ENCODE data around the gene WASHC4.
A peak's percentile ranks its signal among the peaks of the same experiment; 100 is the strongest.
"Not testable (repeated sequence)": the region's sequence is repeated elsewhere in the genome, so short reads cannot be mapped to it uniquely, and the experiment has no call there.

The WASHC4 gene

GRCh38 chr12:105083031-105083430, 24.5 kb upstream of the WASHC4 start:
- peaks cover 16% of the 10 kb centered on the region for H3K4me1 Mint-ChIP-seq (ENCODE audit: low read depth)
- H3K36me3 Mint-ChIP-seq (ENCODE audit: low read depth) = no peaks in the 10 kb centered on the region
- H3K4me3 Mint-ChIP-seq = no peak overlapping the region
- no peak overlapping the region for H3K27ac Mint-ChIP-seq
- H3K27me3 Mint-ChIP-seq = peaks cover 13% of the 10 kb centered on the region
- intact Hi-C loops (cut with micrococcal nuclease) = no loop called here
- no peaks in the 10 kb centered on the region for H3K9me3 Mint-ChIP-seq

- Mint-ChIP-seq H3K4me3 (peak overlapping the region; percentile 75), H3K27me3 (peaks cover 13% of the 10 kb centered on the region), H3K36me3 (ENCODE audit: low read depth) (no peaks in the 10 kb centered on the region), H3K27ac (peak overlapping the region; percentile 78), H3K4me1 (ENCODE audit: low read depth) (peaks cover 16% of the 10 kb centered on the region), H3K9me3 (no peaks in the 10 kb centered on the region)
- intact Hi-C loops (cut with micrococcal nuclease) = loop anchor here (1.0 kb wide), 1 partner anchor 24 kb away; the partner anchor contains the start of gene WASHC4
Observed at GRCh38 chr12:105083551-105084105, 23.9 kb upstream of the WASHC4 start.

GRCh38 chr12:105084251-105085250, 23.0 kb upstream of the WASHC4 start, which contains the start of gene ALDH1L2:
TSS of gene ALDH1L2 (minus strand) at chr12:105084458. CDS start at chr12:105084436, 22 bp downstream.
- intact Hi-C loops (cut with micrococcal nuclease) = loop anchor here (1.0 kb wide), 1 partner anchor 23 kb away; the partner anchor contains the start of gene WASHC4
- H3K4me1 Mint-ChIP-seq (ENCODE audit: low read depth) = peaks cover 16% of the 10 kb centered on the region
- peaks cover 13% of the 10 kb centered on the region for H3K27me3 Mint-ChIP-seq
- peak within 1 kb of the TSS; percentile 75 for H3K4me3 Mint-ChIP-seq
- H3K36me3 Mint-ChIP-seq (ENCODE audit: low read depth) = no peaks in the 10 kb centered on the region
- H3K9me3 Mint-ChIP-seq = no peaks in the 10 kb centered on the region
- H3K27ac Mint-ChIP-seq = peak within 1 kb of the TSS; percentile 78

- Mint-ChIP-seq H3K27me3 (peaks cover 15% of the 10 kb centered on the region), H3K27ac (no peak overlapping the region), H3K4me3 (no peak overlapping the region)
Observed at GRCh38 chr12:105085501-105085900, 22.0 kb upstream of the WASHC4 start.

GRCh38 chr12:105089817-105090216, 17.7 kb upstream of the WASHC4 start:
- H3K4me3 Mint-ChIP-seq = no peak overlapping the region
- H3K27me3 Mint-ChIP-seq = peaks cover 29% of the 10 kb centered on the region
- no peaks in the 10 kb centered on the region for H3K4me1 Mint-ChIP-seq (ENCODE audit: low read depth)
- intact Hi-C loops (cut with micrococcal nuclease) = no loop called here
- peaks cover 3% of the 10 kb centered on the region for H3K9me3 Mint-ChIP-seq
- no peak overlapping the region for H3K27ac Mint-ChIP-seq
- no peaks in the 10 kb centered on the region for H3K36me3 Mint-ChIP-seq (ENCODE audit: low read depth)

More at GRCh38 chr12:105085501-105085900, 22.0 kb upstream of the WASHC4 start:
- no peaks in the 10 kb centered on the region for H3K36me3 Mint-ChIP-seq (ENCODE audit: low read depth)
- no peaks in the 10 kb centered on the region for H3K9me3 Mint-ChIP-seq
- intact Hi-C loops (cut with micrococcal nuclease) = no loop called here
- peaks cover 16% of the 10 kb centered on the region for H3K4me1 Mint-ChIP-seq (ENCODE audit: low read depth)

GRCh38 chr12:105090361-105090760, 17.2 kb upstream of the WASHC4 start:
- H3K27ac Mint-ChIP-seq = no peak overlapping the region
- H3K4me1 Mint-ChIP-seq (ENCODE audit: low read depth) = no peaks in the 10 kb centered on the region
- H3K4me3 Mint-ChIP-seq = no peak overlapping the region
- H3K9me3 Mint-ChIP-seq = peaks cover 8% of the 10 kb centered on the region
- intact Hi-C loops (cut with micrococcal nuclease) = no loop called here
- peaks cover 27% of the 10 kb centered on the region for H3K27me3 Mint-ChIP-seq
- no peaks in the 10 kb centered on the region for H3K36me3 Mint-ChIP-seq (ENCODE audit: low read depth)

GRCh38 chr12:105091476-105092206, 15.9 kb upstream of the WASHC4 start:
- H3K27ac Mint-ChIP-seq = no peak overlapping the region
- intact Hi-C loops (cut with micrococcal nuclease) = no loop called here
- peaks cover 23% of the 10 kb centered on the region for H3K27me3 Mint-ChIP-seq
- H3K4me3 Mint-ChIP-seq = no peak overlapping the region
- H3K36me3 Mint-ChIP-seq (ENCODE audit: low read depth) = no peaks in the 10 kb centered on the region
- H3K4me1 Mint-ChIP-seq (ENCODE audit: low read depth) = no peaks in the 10 kb centered on the region
- H3K9me3 Mint-ChIP-seq = peaks cover 21% of the 10 kb centered on the region

GRCh38 chr12:105092336-105092735, 15.2 kb upstream of the WASHC4 start:
- H3K27me3 Mint-ChIP-seq = peaks cover 23% of the 10 kb centered on the region
- no peaks in the 10 kb centered on the region for H3K4me1 Mint-ChIP-seq (ENCODE audit: low read depth)
- H3K27ac Mint-ChIP-seq = no peak overlapping the region
- intact Hi-C loops (cut with micrococcal nuclease) = no loop called here
- H3K36me3 Mint-ChIP-seq (ENCODE audit: low read depth) = no peaks in the 10 kb centered on the region
- H3K4me3 Mint-ChIP-seq = no peak overlapping the region
- H3K9me3 Mint-ChIP-seq = peaks cover 24% of the 10 kb centered on the region

GRCh38 chr12:105095338-105095737, 12.2 kb upstream of the WASHC4 start:
- intact Hi-C loops (cut with micrococcal nuclease); H3K36me3 Mint-ChIP-seq (ENCODE audit: low read depth); H3K4me3 Mint-ChIP-seq; H3K4me1 Mint-ChIP-seq (ENCODE audit: low read depth); H3K27ac Mint-ChIP-seq: not testable (repeated sequence)
- Mint-ChIP-seq H3K27me3 (peaks cover 26% of the 10 kb centered on the region), H3K9me3 (peaks cover 24% of the 10 kb centered on the region)

GRCh38 chr12:105099356-105099755, 8.2 kb upstream of the WASHC4 start:
- no peaks in the 10 kb centered on the region for H3K36me3 Mint-ChIP-seq (ENCODE audit: low read depth)
- no peak overlapping the region for H3K27ac Mint-ChIP-seq
- peaks cover 24% of the 10 kb centered on the region for H3K9me3 Mint-ChIP-seq
- intact Hi-C loops (cut with micrococcal nuclease) = no loop called here
- no peak overlapping the region for H3K4me3 Mint-ChIP-seq
- peaks cover 10% of the 10 kb centered on the region for H3K27me3 Mint-ChIP-seq
- peaks cover 6% of the 10 kb centered on the region for H3K4me1 Mint-ChIP-seq (ENCODE audit: low read depth)

GRCh38 chr12:105100207-105100985, 7.1 kb upstream of the WASHC4 start:
- no peaks in the 10 kb centered on the region for H3K36me3 Mint-ChIP-seq (ENCODE audit: low read depth)
- intact Hi-C loops (cut with micrococcal nuclease) = no loop called here
- peak overlapping the region; percentile 19 for H3K27ac Mint-ChIP-seq
- H3K4me1 Mint-ChIP-seq (ENCODE audit: low read depth) = peaks cover 6% of the 10 kb centered on the region
- H3K9me3 Mint-ChIP-seq = peaks cover 15% of the 10 kb centered on the region
- peaks cover 10% of the 10 kb centered on the region for H3K27me3 Mint-ChIP-seq
- no peak overlapping the region for H3K4me3 Mint-ChIP-seq

GRCh38 chr12:105100998-105101397, 6.5 kb upstream of the WASHC4 start:
- Mint-ChIP-seq H3K4me1 (ENCODE audit: low read depth) (peaks cover 6% of the 10 kb centered on the region), H3K9me3 (peaks cover 9% of the 10 kb centered on the region), H3K27me3 (peaks cover 10% of the 10 kb centered on the region)

GRCh38 chr12:105102673-105103072, 4.9 kb upstream of the WASHC4 start:
- H3K4me3 Mint-ChIP-seq = no peak overlapping the region
- peaks cover 10% of the 10 kb centered on the region for H3K27me3 Mint-ChIP-seq
- intact Hi-C loops (cut with micrococcal nuclease) = no loop called here
- H3K4me1 Mint-ChIP-seq (ENCODE audit: low read depth) = peaks cover 6% of the 10 kb centered on the region
- no peak overlapping the region for H3K27ac Mint-ChIP-seq
- H3K9me3 Mint-ChIP-seq = no peaks in the 10 kb centered on the region
- H3K36me3 Mint-ChIP-seq (ENCODE audit: low read depth) = peaks cover 7% of the 10 kb centered on the region

More at GRCh38 chr12:105100998-105101397, 6.5 kb upstream of the WASHC4 start:
- Mint-ChIP-seq H3K27ac (no peak overlapping the region), H3K4me3 (no peak overlapping the region), H3K36me3 (ENCODE audit: low read depth) (no peaks in the 10 kb centered on the region)
- intact Hi-C loops (cut with micrococcal nuclease) = no loop called here

Measured in dendritic cell treated with granulocyte-macrophage colony-stimulating factor and Interleukin-4, amounts not matched to agents 40 ng/mL and 50 ng/mL, for 4 days (primary cell).